K562 (cell line): ENCODE measurements around the gene GABBR1. TPM values are rescaled to one million over a fixed set of nuclear protein-coding genes. Genes with fewer than 3 reads are reported as not detected.
A peak's percentile ranks its signal among the peaks of the same experiment; 100 is the strongest.

ENCODE experiments used
- BMI1 ChIP-seq: fragments of 150-350 bp; IDR thresholded peaks from 2 replicates; pipeline ENCODE4 v1.6.1; 2014; ENCODE audit warnings: low read length
- CBFA2T3 ChIP-seq: fragments of 450-650 bp; IDR thresholded peaks from 2 replicates; pipeline ENCODE4 v1.6.1; 2017
- KLF13 ChIP-seq: fragments of 450-650 bp; IDR thresholded peaks from 2 replicates; pipeline ENCODE4 v1.6.1; 2016; ENCODE audit warnings: missing genetic modification characterization, low read depth, mild to moderate bottlenecking, missing compliant biosample characterization, moderate library complexity, borderline replicate concordance
- NR1H2 ChIP-seq: sonication (generic); formaldehyde crosslinking; IDR thresholded peaks from 2 replicates; pipeline ENCODE4 v1.4.0; 2020; ENCODE audit warnings: mild to moderate bottlenecking, missing genetic modification reagents
- PHF8 ChIP-seq: fragments of 200-600 bp; sonication (generic); IDR thresholded peaks from 2 replicates; pipeline ENCODE4 v1.6.1; 2012; ENCODE audit warnings: mixed run types, mild to moderate bottlenecking, inconsistent platforms, low read length, moderate library complexity, borderline replicate concordance
- POLR2H ChIP-seq: IDR thresholded peaks from 2 replicates; pipeline ENCODE4 v1.6.1; 2016; ENCODE audit warnings: missing genetic modification characterization, low read depth, mild to moderate bottlenecking, control low read depth, missing compliant biosample characterization, moderate library complexity
- PTTG1 ChIP-seq: fragments of 450-650 bp; IDR thresholded peaks from 2 replicates; pipeline ENCODE4 v1.6.1; 2016; ENCODE audit warnings: low read depth, mild to moderate bottlenecking, missing genetic modification characterization, missing compliant biosample characterization
- RFX1 ChIP-seq: fragments of 450-650 bp; IDR thresholded peaks from 2 replicates; pipeline ENCODE4 v1.6.1; 2016; ENCODE audit warnings: mild to moderate bottlenecking, moderate library complexity
- SMAD4 ChIP-seq: fragments of 250-450 bp; sonication (Bioruptor Pico); conservative IDR thresholded peaks from 2 replicates; pipeline ENCODE4 v1.8.0; 2021; ENCODE audit warnings: inconsistent platforms, mild to moderate bottlenecking, moderate library complexity
- TBL1XR1 ChIP-seq, 2 experiments: IDR thresholded peaks; 2 replicates each; pipeline ENCODE4 v1.6.1; 2012; ENCODE audit warnings: improper control_type of control experiment in 2 of 2, low read length in 2 of 2, mild to moderate bottlenecking in 1 of 2
- WHSC1 ChIP-seq: IDR thresholded peaks from one replicate; pipeline ENCODE4 v1.6.1; 2012; ENCODE audit warnings: low read length, control low read depth, inconsistent platforms
- ZEB2 ChIP-seq: fragments of 450-650 bp; IDR thresholded peaks from 2 replicates; pipeline ENCODE4 v1.6.1; 2016
- ZNF165 ChIP-seq: fragments of 250-450 bp; sonication (Bioruptor Pico); IDR thresholded peaks from 2 replicates; pipeline ENCODE4 v1.4.0; 2020; ENCODE audit warnings: borderline replicate concordance
- ZNF830 ChIP-seq: fragments of 250-450 bp; sonication (Bioruptor Pico); IDR thresholded peaks from 2 replicates; pipeline ENCODE4 v1.5.0; 2021; ENCODE audit warnings: mild to moderate bottlenecking
- polyA plus RNA-seq, 8 experiments: library from polyadenylated mRNA; depleted of rRNA in 4 of 8; stranded (reverse) in 5 of 8; unstranded in 3 of 8; fragments of >200 nt; fragmentation: Nextera tagmentation in 2 of 8; fragmentation: Illumina TruSeq in 1 of 8; extraction: Ambion mirVana in 2 of 8; extraction: Trizol in 1 of 8; gene quantifications; 2 replicates each; pipeline versions ENCODE4 v1.2.1 to v1.2.3, GENCODE V29; 2011 to 2014; ENCODE audit warnings: inconsistent platforms in 1 of 8, missing spikeins in 1 of 8
- total RNA-seq, 7 experiments: library from RNA; depleted of rRNA in 6 of 7; stranded (reverse); fragments of >200 nt in 6 of 7; fragmentation: Illumina TruSeq in 2 of 7; extraction: Trizol in 2 of 7; gene quantifications; 2 replicates each; pipeline versions ENCODE4 v1.2.1 to v1.2.3, GENCODE V29; 2011 to 2021; ENCODE audit warnings: low replicate concordance in 1 of 7
- TF ChIP-seq, protein P1 (sequence below): fragments of 450-650 bp; IDR thresholded peaks from 2 replicates; pipeline ENCODE4 v1.6.1; 2016
- TF ChIP-seq, protein P2 (sequence below): sonication (generic); formaldehyde crosslinking; IDR thresholded peaks from 2 replicates; pipeline ENCODE4 v1.8.0; 2022; ENCODE audit warnings: mild to moderate bottlenecking, missing genetic modification reagents
- TF ChIP-seq, protein P3 (sequence below): fragments of 450-650 bp; formaldehyde crosslinking; conservative IDR thresholded peaks from 2 replicates; pipeline ENCODE4 v1.4.0; 2022; ENCODE audit warnings: mild to moderate bottlenecking, missing genetic modification characterization
- TF ChIP-seq, protein P4 (sequence below): fragments of 250-450 bp; sonication (Bioruptor Pico); IDR thresholded peaks from 2 replicates; pipeline ENCODE4 v1.8.0; 2021; ENCODE audit warnings: moderate library complexity, mild to moderate bottlenecking, inconsistent platforms
- TF ChIP-seq, protein P5 (sequence below): fragments of 200-800 bp; sonication (Bioruptor generic); IDR thresholded peaks from 2 replicates; pipeline ENCODE4 v1.6.1; 2016; ENCODE audit warnings: missing genetic modification characterization, missing compliant biosample characterization

The GABBR1 gene
- total and polyA plus RNA-seq, 9 of the 15 experiments (the other 6 are each of a cell fraction or from before 2014, with no cell fraction given), result 2.2 to 48.3 (median 20.8) TPM

DNA sequence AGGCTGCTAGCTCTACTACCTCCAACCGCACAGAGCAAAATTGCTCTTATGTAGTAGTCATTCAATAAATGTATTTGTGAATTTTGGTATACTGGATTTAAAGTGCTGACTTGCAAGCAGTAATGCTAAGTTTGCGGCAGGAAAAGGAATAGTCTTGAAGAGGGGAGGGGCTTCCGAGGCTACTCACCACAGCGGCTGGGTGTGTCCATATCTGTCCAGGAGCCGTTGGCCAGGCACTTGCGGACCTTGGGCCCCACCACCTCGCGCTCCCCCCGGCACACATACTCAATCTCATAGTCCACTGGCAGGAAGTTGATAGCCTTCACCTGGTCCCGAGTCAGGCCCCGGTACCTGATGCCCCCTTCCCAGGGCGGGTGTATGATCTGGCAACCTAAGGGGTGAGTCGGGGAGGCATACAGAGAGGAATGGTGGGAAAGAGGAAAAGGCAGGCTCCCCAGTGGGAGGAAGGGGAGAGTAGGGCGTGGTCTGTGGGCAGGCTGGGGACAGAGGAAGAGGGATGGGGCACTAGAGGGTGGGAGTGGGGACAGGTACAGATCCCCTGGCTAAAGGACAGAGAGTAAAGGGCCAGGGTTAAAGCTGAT lies 1.7 kb downstream of the GABBR1 start (continued):
- TF ChIP-seq, protein P1, sequence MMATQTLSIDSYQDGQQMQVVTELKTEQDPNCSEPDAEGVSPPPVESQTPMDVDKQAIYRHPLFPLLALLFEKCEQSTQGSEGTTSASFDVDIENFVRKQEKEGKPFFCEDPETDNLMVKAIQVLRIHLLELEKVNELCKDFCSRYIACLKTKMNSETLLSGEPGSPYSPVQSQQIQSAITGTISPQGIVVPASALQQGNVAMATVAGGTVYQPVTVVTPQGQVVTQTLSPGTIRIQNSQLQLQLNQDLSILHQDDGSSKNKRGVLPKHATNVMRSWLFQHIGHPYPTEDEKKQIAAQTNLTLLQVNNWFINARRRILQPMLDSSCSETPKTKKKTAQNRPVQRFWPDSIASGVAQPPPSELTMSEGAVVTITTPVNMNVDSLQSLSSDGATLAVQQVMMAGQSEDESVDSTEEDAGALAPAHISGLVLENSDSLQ, result 0 out of 2 replicates have a peak, but pooled peaks have one; percentile 3
- TF ChIP-seq PHF8, result peak; percentile 57; the same call in 1 of the 2 replicates
- no peak for TF ChIP-seq NR1H2
- no peak for TF ChIP-seq RFX1
- no peak for TF ChIP-seq BMI1
- TF ChIP-seq, protein P2, sequence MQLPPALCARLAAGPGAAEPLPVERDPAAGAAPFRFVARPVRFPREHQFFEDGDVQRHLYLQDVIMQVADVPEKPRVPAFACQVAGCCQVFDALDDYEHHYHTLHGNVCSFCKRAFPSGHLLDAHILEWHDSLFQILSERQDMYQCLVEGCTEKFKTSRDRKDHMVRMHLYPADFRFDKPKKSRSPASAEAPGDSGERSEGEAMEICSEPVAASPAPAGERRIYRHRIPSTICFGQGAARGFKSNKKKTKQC, result no peak
- TF ChIP-seq, protein P3, sequence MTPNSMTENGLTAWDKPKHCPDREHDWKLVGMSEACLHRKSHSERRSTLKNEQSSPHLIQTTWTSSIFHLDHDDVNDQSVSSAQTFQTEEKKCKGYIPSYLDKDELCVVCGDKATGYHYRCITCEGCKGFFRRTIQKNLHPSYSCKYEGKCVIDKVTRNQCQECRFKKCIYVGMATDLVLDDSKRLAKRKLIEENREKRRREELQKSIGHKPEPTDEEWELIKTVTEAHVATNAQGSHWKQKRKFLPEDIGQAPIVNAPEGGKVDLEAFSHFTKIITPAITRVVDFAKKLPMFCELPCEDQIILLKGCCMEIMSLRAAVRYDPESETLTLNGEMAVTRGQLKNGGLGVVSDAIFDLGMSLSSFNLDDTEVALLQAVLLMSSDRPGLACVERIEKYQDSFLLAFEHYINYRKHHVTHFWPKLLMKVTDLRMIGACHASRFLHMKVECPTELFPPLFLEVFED, result 0 out of 2 replicates have a peak, but pooled peaks have one; percentile 65
- TF ChIP-seq PTTG1 (tag), result no peak
- peak; percentile 36; the same call in 1 of the 2 replicates for TF ChIP-seq CBFA2T3
- TF ChIP-seq, protein P4, sequence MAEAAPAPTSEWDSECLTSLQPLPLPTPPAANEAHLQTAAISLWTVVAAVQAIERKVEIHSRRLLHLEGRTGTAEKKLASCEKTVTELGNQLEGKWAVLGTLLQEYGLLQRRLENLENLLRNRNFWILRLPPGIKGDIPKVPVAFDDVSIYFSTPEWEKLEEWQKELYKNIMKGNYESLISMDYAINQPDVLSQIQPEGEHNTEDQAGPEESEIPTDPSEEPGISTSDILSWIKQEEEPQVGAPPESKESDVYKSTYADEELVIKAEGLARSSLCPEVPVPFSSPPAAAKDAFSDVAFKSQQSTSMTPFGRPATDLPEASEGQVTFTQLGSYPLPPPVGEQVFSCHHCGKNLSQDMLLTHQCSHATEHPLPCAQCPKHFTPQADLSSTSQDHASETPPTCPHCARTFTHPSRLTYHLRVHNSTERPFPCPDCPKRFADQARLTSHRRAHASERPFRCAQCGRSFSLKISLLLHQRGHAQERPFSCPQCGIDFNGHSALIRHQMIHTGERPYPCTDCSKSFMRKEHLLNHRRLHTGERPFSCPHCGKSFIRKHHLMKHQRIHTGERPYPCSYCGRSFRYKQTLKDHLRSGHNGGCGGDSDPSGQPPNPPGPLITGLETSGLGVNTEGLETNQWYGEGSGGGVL (CRISPR knock-in tag), result no peak
- TF ChIP-seq WHSC1, result no peak
- TF ChIP-seq KLF13 (tag), result no peak
- TF ChIP-seq ZNF165 (CRISPR knock-in tag), result no peak
- TF ChIP-seq TBL1XR1 (IDR thresholded peaks at IDR 0.05; ENCODE audit: low read length in 2 of 2), result 0 out of 4 replicates have a peak, but pooled peaks of 1 of the 2 experiments have one; percentile 62
- no peak for TF ChIP-seq SMAD4
- TF ChIP-seq ZNF830 (CRISPR knock-in tag), result no peak
- TF ChIP-seq ZEB2, result peak; percentile 60
- no peak for TF ChIP-seq POLR2H (tag)
- TF ChIP-seq, protein P5, sequence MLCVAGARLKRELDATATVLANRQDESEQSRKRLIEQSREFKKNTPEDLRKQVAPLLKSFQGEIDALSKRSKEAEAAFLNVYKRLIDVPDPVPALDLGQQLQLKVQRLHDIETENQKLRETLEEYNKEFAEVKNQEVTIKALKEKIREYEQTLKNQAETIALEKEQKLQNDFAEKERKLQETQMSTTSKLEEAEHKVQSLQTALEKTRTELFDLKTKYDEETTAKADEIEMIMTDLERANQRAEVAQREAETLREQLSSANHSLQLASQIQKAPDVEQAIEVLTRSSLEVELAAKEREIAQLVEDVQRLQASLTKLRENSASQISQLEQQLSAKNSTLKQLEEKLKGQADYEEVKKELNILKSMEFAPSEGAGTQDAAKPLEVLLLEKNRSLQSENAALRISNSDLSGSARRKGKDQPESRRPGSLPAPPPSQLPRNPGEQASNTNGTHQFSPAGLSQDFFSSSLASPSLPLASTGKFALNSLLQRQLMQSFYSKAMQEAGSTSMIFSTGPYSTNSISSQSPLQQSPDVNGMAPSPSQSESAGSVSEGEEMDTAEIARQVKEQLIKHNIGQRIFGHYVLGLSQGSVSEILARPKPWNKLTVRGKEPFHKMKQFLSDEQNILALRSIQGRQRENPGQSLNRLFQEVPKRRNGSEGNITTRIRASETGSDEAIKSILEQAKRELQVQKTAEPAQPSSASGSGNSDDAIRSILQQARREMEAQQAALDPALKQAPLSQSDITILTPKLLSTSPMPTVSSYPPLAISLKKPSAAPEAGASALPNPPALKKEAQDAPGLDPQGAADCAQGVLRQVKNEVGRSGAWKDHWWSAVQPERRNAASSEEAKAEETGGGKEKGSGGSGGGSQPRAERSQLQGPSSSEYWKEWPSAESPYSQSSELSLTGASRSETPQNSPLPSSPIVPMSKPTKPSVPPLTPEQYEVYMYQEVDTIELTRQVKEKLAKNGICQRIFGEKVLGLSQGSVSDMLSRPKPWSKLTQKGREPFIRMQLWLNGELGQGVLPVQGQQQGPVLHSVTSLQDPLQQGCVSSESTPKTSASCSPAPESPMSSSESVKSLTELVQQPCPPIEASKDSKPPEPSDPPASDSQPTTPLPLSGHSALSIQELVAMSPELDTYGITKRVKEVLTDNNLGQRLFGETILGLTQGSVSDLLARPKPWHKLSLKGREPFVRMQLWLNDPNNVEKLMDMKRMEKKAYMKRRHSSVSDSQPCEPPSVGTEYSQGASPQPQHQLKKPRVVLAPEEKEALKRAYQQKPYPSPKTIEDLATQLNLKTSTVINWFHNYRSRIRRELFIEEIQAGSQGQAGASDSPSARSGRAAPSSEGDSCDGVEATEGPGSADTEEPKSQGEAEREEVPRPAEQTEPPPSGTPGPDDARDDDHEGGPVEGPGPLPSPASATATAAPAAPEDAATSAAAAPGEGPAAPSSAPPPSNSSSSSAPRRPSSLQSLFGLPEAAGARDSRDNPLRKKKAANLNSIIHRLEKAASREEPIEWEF, result no peak
